Activated CD4-positive, alpha-beta T cell treated with anti-CD3 and anti-CD28 coated beads, Interleukin-2, amount 10 ng/mL, durations not matched to agents 7 days and 5 days (primary cell): ENCODE data around the gene MAN1A1. TPM values are rescaled to one million over a fixed set of nuclear protein-coding genes. Genes with fewer than 3 reads are reported as not detected.

Experiments
- CTCF ChIA-PET: fragments of 350-600 bp; sonication (Branson Sonifier 250); formaldehyde crosslinking; loops from one replicate; lab custom pipeline; 2021; ENCODE audit warnings: antibody characterized with exemption; lab: Charles Lee
- POLR2A ChIA-PET: fragments of 350-600 bp; sonication (Branson Sonifier 250); formaldehyde crosslinking; loops from one replicate; lab custom pipeline; 2021; ENCODE audit warnings: antibody characterized with exemption; lab: Charles Lee
- DNase-seq: peaks from one replicate; pipeline ENCODE4 v3.0.0-alpha.2; 2020
- H3K27ac Mint-ChIP-seq: one replicate; pipeline ENCODE4 v1.8.0; 2021; ENCODE audit warnings: mild to moderate bottlenecking, moderate library complexity, mixed read lengths
- H3K27me3 Mint-ChIP-seq: one replicate; pipeline ENCODE4 v1.8.0; 2021; ENCODE audit warnings: mixed read lengths
- H3K36me3 Mint-ChIP-seq: one replicate; pipeline ENCODE4 v1.8.0; 2021; ENCODE audit warnings: low read depth, mixed read lengths
- H3K4me1 Mint-ChIP-seq: one replicate; pipeline ENCODE4 v1.8.0; 2021; ENCODE audit warnings: mixed read lengths
- H3K4me3 Mint-ChIP-seq: one replicate; pipeline ENCODE4 v1.8.0; 2021; ENCODE audit warnings: mild to moderate bottlenecking, moderate library complexity, mixed read lengths
- H3K9me3 Mint-ChIP-seq: one replicate; pipeline ENCODE4 v1.8.0; 2021; ENCODE audit warnings: mixed read lengths
- total RNA-seq, 2 experiments: library from RNA; stranded (reverse); gene quantifications; one replicate each; pipeline ENCODE4 v1.2.3, GENCODE V29; 2021

Gene MAN1A1
- total RNA-seq, 2 experiments from 2014 or later, result 10.5 to 10.6 TPM

- Mint-ChIP-seq H3K27ac (no peak overlapping the region), H3K4me3 (no peak overlapping the region), H3K4me1 (peaks cover 33% of the 10 kb centered on the region), H3K36me3 (no peaks in the 10 kb centered on the region), H3K27me3 (no peaks in the 10 kb centered on the region), H3K9me3 (no peaks in the 10 kb centered on the region)
- no peak for DNase-seq
- CTCF ChIA-PET, result interaction anchor here (1.1 to 1.3 kb wide), 2 partner anchors 22 to 24 kb away, joined by 3 to 5 read pairs; no protein-coding TSS in a partner anchor
- POLR2A ChIA-PET, result no interaction called here
Observed at GRCh38 chr6:119319694-119320093, 29.9 kb downstream of the MAN1A1 start.

- POLR2A ChIA-PET, result no interaction called here
- Mint-ChIP-seq H3K27me3 (no peaks in the 10 kb centered on the region), H3K9me3 (no peaks in the 10 kb centered on the region), H3K4me1 (peaks cover 43% of the 10 kb centered on the region), H3K27ac (no peak overlapping the region), H3K4me3 (no peak overlapping the region), H3K36me3 (no peaks in the 10 kb centered on the region)
- no peak for DNase-seq
- CTCF ChIA-PET, result interaction anchor here (1.1 kb wide), 1 partner anchor 23 kb away, joined by 5 read pairs; no protein-coding TSS in a partner anchor
Observed at GRCh38 chr6:119318730-119319129, 30.8 kb downstream of the MAN1A1 start.

GRCh38 chr6:119318176-119318575 lies 31.4 kb downstream of the MAN1A1 start:
- POLR2A ChIA-PET, result no interaction called here
- Mint-ChIP-seq H3K27ac (no peak overlapping the region), H3K9me3 (no peaks in the 10 kb centered on the region), H3K36me3 (no peaks in the 10 kb centered on the region), H3K4me3 (no peak overlapping the region), H3K27me3 (no peaks in the 10 kb centered on the region), H3K4me1 (peaks cover 43% of the 10 kb centered on the region)
- no peak for DNase-seq
- CTCF ChIA-PET, result no interaction called here

GRCh38 chr6:119317007-119317406 lies 32.6 kb downstream of the MAN1A1 start:
- POLR2A ChIA-PET, result no interaction called here
- DNase-seq, result no peak
- H3K27ac Mint-ChIP-seq, result no peak overlapping the region
- CTCF ChIA-PET, result interaction anchor here (0.6 to 1.3 kb wide), 3 partner anchors 9 to 188 kb away, joined by 3 to 7 read pairs (median 4); no protein-coding TSS in a partner anchor
- H3K4me3 Mint-ChIP-seq, result no peak overlapping the region
- peaks cover 2% of the 10 kb centered on the region for H3K36me3 Mint-ChIP-seq
- peaks cover 43% of the 10 kb centered on the region for H3K4me1 Mint-ChIP-seq
- H3K9me3 Mint-ChIP-seq, result no peaks in the 10 kb centered on the region
- no peaks in the 10 kb centered on the region for H3K27me3 Mint-ChIP-seq

- H3K9me3 Mint-ChIP-seq, result no peaks in the 10 kb centered on the region
- DNase-seq, result no peak
- peaks cover 57% of the 10 kb centered on the region for H3K4me1 Mint-ChIP-seq
- ChIA-PET POLR2A (interaction anchor here (1.6 kb wide), 1 partner anchor 8 kb away, joined by 7 read pairs; no protein-coding TSS in a partner anchor), CTCF (interaction anchor here (1.1 to 2.6 kb wide), 6 partner anchors 9 to 237 kb away, joined by 3 to 19 read pairs (median 5); partner anchors contain the start of gene FAM184A)
- H3K36me3 Mint-ChIP-seq, result peaks cover 4% of the 10 kb centered on the region
- H3K27ac Mint-ChIP-seq, result peak overlapping the region; percentile 91
- no peaks in the 10 kb centered on the region for H3K27me3 Mint-ChIP-seq
- peak overlapping the region; percentile 6 for H3K4me3 Mint-ChIP-seq
Observed at GRCh38 chr6:119314885-119315272, 34.7 kb downstream of the MAN1A1 start.

GRCh38 chr6:119313937-119314884 lies 35.4 kb downstream of the MAN1A1 start:
- Mint-ChIP-seq H3K4me3 (peak overlapping the region; percentile 37), H3K4me1 (peaks cover 61% of the 10 kb centered on the region), H3K9me3 (no peaks in the 10 kb centered on the region), H3K36me3 (peaks cover 4% of the 10 kb centered on the region), H3K27me3 (no peaks in the 10 kb centered on the region), H3K27ac (peak overlapping the region; percentile 91)
- DNase-seq, result peak; percentile 48
- POLR2A ChIA-PET, result interaction anchor here (0.6 to 1.6 kb wide), 2 partner anchors 9 to 36 kb away, joined by 3 to 7 read pairs; no protein-coding TSS in a partner anchor
- CTCF ChIA-PET, result interaction anchor here (0.6 to 2.6 kb wide), 11 partner anchors 8 to 424 kb away, joined by 3 to 19 read pairs (median 4); partner anchors contain the start of gene FAM184A

- Mint-ChIP-seq H3K9me3 (peaks cover under 1% of the 10 kb centered on the region), H3K27me3 (no peaks in the 10 kb centered on the region), H3K4me3 (peak overlapping the region; percentile 39), H3K4me1 (peaks cover 69% of the 10 kb centered on the region), H3K36me3 (peaks cover 4% of the 10 kb centered on the region), H3K27ac (peak overlapping the region; percentile 91)
- DNase-seq, result peak; percentile 49
- ChIA-PET POLR2A (no interaction called here), CTCF (interaction anchor here (0.6 to 2.6 kb wide), 4 partner anchors 10 to 59 kb away, joined by 3 to 19 read pairs (median 3); no protein-coding TSS in a partner anchor)
Observed at GRCh38 chr6:119312875-119313338, 36.7 kb downstream of the MAN1A1 start.

GRCh38 chr6:119312441-119312840 lies 37.1 kb downstream of the MAN1A1 start:
- Mint-ChIP-seq H3K36me3 (peaks cover 4% of the 10 kb centered on the region), H3K27ac (no peak overlapping the region), H3K27me3 (no peaks in the 10 kb centered on the region), H3K4me3 (no peak overlapping the region), H3K9me3 (peaks cover 2% of the 10 kb centered on the region), H3K4me1 (peaks cover 70% of the 10 kb centered on the region)
- no peak for DNase-seq
- POLR2A ChIA-PET, result no interaction called here
- CTCF ChIA-PET, result interaction anchor here (0.6 to 0.9 kb wide), 2 partner anchors 29 to 59 kb away, joined by 3 read pairs; no protein-coding TSS in a partner anchor

GRCh38 chr6:119311514-119312142 lies 37.9 kb downstream of the MAN1A1 start:
- Mint-ChIP-seq H3K4me1 (peaks cover 70% of the 10 kb centered on the region), H3K4me3 (no peak overlapping the region), H3K9me3 (peaks cover 2% of the 10 kb centered on the region), H3K27me3 (no peaks in the 10 kb centered on the region), H3K27ac (no peak overlapping the region), H3K36me3 (peaks cover 6% of the 10 kb centered on the region)
- CTCF ChIA-PET, result interaction anchor here (0.9 to 1.9 kb wide), 2 partner anchors 11 to 39 kb away, joined by 4 to 6 read pairs; no protein-coding TSS in a partner anchor
- POLR2A ChIA-PET, result no interaction called here
- DNase-seq, result no peak

- H3K4me1 Mint-ChIP-seq, result peaks cover 66% of the 10 kb centered on the region
- no peak overlapping the region for H3K4me3 Mint-ChIP-seq
- peaks cover 2% of the 10 kb centered on the region for H3K9me3 Mint-ChIP-seq
- DNase-seq, result no peak
- ChIA-PET POLR2A (no interaction called here), CTCF (interaction anchor here (1.9 kb wide), 1 partner anchor 10 kb away, joined by 6 read pairs; no protein-coding TSS in a partner anchor)
- peaks cover 10% of the 10 kb centered on the region for H3K36me3 Mint-ChIP-seq
- no peak overlapping the region for H3K27ac Mint-ChIP-seq
- no peaks in the 10 kb centered on the region for H3K27me3 Mint-ChIP-seq
Observed at GRCh38 chr6:119310486-119311036, 39.0 kb downstream of the MAN1A1 start.

- CTCF ChIA-PET, result interaction anchor here (1.4 kb wide), 1 partner anchor 42 kb away, joined by 3 read pairs; no protein-coding TSS in a partner anchor
- peaks cover 2% of the 10 kb centered on the region for H3K9me3 Mint-ChIP-seq
- H3K4me1 Mint-ChIP-seq, result peaks cover 52% of the 10 kb centered on the region
- H3K4me3 Mint-ChIP-seq, result no peak overlapping the region
- POLR2A ChIA-PET, result interaction anchor here (0.6 kb wide), 1 partner anchor 25 kb away, joined by 4 read pairs; no protein-coding TSS in a partner anchor
- H3K27ac Mint-ChIP-seq, result no peak overlapping the region
- H3K36me3 Mint-ChIP-seq, result peaks cover 14% of the 10 kb centered on the region
- no peaks in the 10 kb centered on the region for H3K27me3 Mint-ChIP-seq
- DNase-seq, result no peak
Observed at GRCh38 chr6:119308991-119309657, 40.4 kb downstream of the MAN1A1 start.
